Neural progenitor cell (in vitro differentiated cells): ENCODE results near the gene SMYD2. TPM values are rescaled to one million over a fixed set of nuclear protein-coding genes. Genes with fewer than 3 reads are reported as not detected.

Experiments used
- DNase-seq: peaks from one replicate; pipeline ENCODE4 v3.0.0-alpha.2; 2016; ENCODE audit warnings: low spot score
- H2AFZ ChIP-seq: fragments of 200-600 bp; sonication (generic); replicated peaks from 2 replicates; pipeline ENCODE4 v1.6.1; 2016; ENCODE audit warnings: antibody characterized with exemption
- H3F3A ChIP-seq: fragments of 200-600 bp; sonication (generic); 2 replicates; pipeline ENCODE4 v1.6.1; 2016; ENCODE audit warnings: antibody characterized with exemption, low read depth
- H3K27ac ChIP-seq: fragments of 200-600 bp; sonication (generic); 2 replicates; pipeline ENCODE4 v1.5.1; 2016; ENCODE audit warnings: mild to moderate bottlenecking
- H3K27me3 ChIP-seq: fragments of 200-600 bp; sonication (generic); 2 replicates; pipeline ENCODE4 v1.6.1; 2016; ENCODE audit warnings: mild to moderate bottlenecking, moderate library complexity
- H3K36me3 ChIP-seq: fragments of 200-600 bp; sonication (generic); 2 replicates; pipeline ENCODE4 v1.5.1; 2016
- H3K4me1 ChIP-seq: fragments of 200-600 bp; sonication (generic); 2 replicates; pipeline ENCODE4 v1.6.1; 2016; ENCODE audit warnings: mixed run types
- H3K4me2 ChIP-seq: fragments of 200-600 bp; sonication (generic); 2 replicates; pipeline ENCODE4 v1.6.1; 2016
- H3K4me3 ChIP-seq: fragments of 200-600 bp; sonication (generic); 2 replicates; pipeline ENCODE4 v1.5.1; 2016
- H3K79me2 ChIP-seq: fragments of 200-600 bp; sonication (generic); 2 replicates; pipeline ENCODE4 v1.6.1; 2016; ENCODE audit warnings: low read depth
- H3K9ac ChIP-seq: fragments of 200-600 bp; sonication (generic); 2 replicates; pipeline ENCODE4 v1.6.1; 2016
- H3K9me3 ChIP-seq: fragments of 200-600 bp; sonication (generic); 2 replicates; pipeline ENCODE4 v1.5.1; 2016; ENCODE audit warnings: low read depth
- H4K20me1 ChIP-seq: fragments of 200-600 bp; sonication (generic); 2 replicates; pipeline ENCODE4 v1.6.1; 2016; ENCODE audit warnings: low read depth
- H3K27ac Mint-ChIP-seq: 3 replicates; pipeline ENCODE4 v1.8.0; 2021; ENCODE audit warnings: mixed read lengths
- H3K27me3 Mint-ChIP-seq: 2 replicates; pipeline ENCODE4 v1.8.0; 2022; ENCODE audit warnings: low read depth, mild to moderate bottlenecking, inconsistent platforms, moderate library complexity, mixed read lengths; ENCODE audit not compliant: insufficient read depth
- H3K36me3 Mint-ChIP-seq: 3 replicates; pipeline ENCODE4 v1.8.0; 2021; ENCODE audit warnings: mixed read lengths
- H3K4me1 Mint-ChIP-seq: 3 replicates; pipeline ENCODE4 v1.8.0; 2021; ENCODE audit warnings: mixed read lengths
- H3K4me3 Mint-ChIP-seq: 3 replicates; pipeline ENCODE4 v1.8.0; 2021; ENCODE audit warnings: mild to moderate bottlenecking, moderate library complexity, mixed read lengths
- H3K9me3 Mint-ChIP-seq: 3 replicates; pipeline ENCODE4 v1.8.0; 2020; ENCODE audit warnings: mixed read lengths
- CTCF ChIP-seq: fragments of 200-600 bp; sonication (generic); IDR thresholded peaks from 2 replicates; pipeline ENCODE4 v1.5.1; 2017; ENCODE audit warnings: antibody characterized with exemption, mild to moderate bottlenecking
- EZH2 ChIP-seq: fragments of 200-600 bp; sonication (generic); IDR thresholded peaks from 2 replicates; pipeline ENCODE4 v1.6.1; 2017; ENCODE audit warnings: antibody characterized with exemption, mild to moderate bottlenecking, moderate library complexity
- EZH2phosphoT487 ChIP-seq: fragments of 200-600 bp; sonication (generic); IDR thresholded peaks from 2 replicates; pipeline ENCODE4 v1.6.1; 2017; ENCODE audit warnings: antibody characterized with exemption
- total RNA-seq: library from RNA; depleted of rRNA; stranded (reverse); fragments of >200 nt; gene quantifications from 2 replicates; pipeline ENCODE4 v1.2.3, GENCODE V29; 2015; ENCODE audit warnings: low replicate concordance

Gene SMYD2
- total RNA-seq, 1 donor from 2014 or later = 20.5 TPM

GRCh38 chr1:214236477-214236876 lies 44.5 kb upstream of the SMYD2 start:
- H3K27ac Mint-ChIP-seq = no peak overlapping the region
- no peaks in the 10 kb centered on the region for H3K27me3 ChIP-seq
- no peaks in the 10 kb centered on the region for H3K9me3 Mint-ChIP-seq

DNA sequence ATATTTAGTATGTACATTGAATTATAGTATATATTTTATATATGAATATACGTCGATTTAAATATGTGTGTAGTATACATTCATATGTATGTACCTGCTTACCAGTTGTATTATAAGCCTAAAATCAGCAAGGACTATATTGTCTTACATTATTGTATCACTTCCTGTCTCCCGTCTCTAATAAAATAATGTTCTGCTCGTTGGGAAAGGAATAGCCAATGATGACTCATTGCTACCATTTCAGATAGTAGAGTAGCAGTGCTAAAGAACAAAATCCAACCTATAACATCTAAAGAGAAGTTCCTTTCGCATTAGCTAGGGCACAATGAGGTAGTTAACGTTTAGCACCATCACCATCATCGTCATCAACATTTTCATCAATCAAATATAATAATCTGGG lies 39.9 kb upstream of the SMYD2 start:
- Mint-ChIP-seq H3K4me3 (no peak overlapping the region), H3K27ac (no peak overlapping the region), H3K4me1 (peaks cover 7% of the 10 kb centered on the region), H3K36me3 (no peaks in the 10 kb centered on the region), H3K27me3 (peaks cover 2% of the 10 kb centered on the region), H3K9me3 (peaks cover 5% of the 10 kb centered on the region)
- H3K27ac ChIP-seq = no peak overlapping the region
- no peak overlapping the region for H3K4me3 ChIP-seq
- no peak overlapping the region for H3K9ac ChIP-seq
- no peak for DNase-seq
- TF ChIP-seq EZH2 (no peak), CTCF (no peak)
- no peaks in the 10 kb centered on the region for H3K79me2 ChIP-seq
- H3K9me3 ChIP-seq = no peaks in the 10 kb centered on the region
- no peaks in the 10 kb centered on the region for H4K20me1 ChIP-seq
- H3K27me3 ChIP-seq = no peaks in the 10 kb centered on the region
- peaks cover 6% of the 10 kb centered on the region for H3K4me1 ChIP-seq
- no peaks in the 10 kb centered on the region for H3F3A ChIP-seq
- H3K4me2 ChIP-seq = no peak overlapping the region
- H2AFZ ChIP-seq = no peak overlapping the region
- no peaks in the 10 kb centered on the region for H3K36me3 ChIP-seq

More at GRCh38 chr1:214236477-214236876, 44.5 kb upstream of the SMYD2 start:
- Histone ChIP-seq H3F3A (no peaks in the 10 kb centered on the region), H3K9ac (no peak overlapping the region), H3K4me1 (peaks cover 12% of the 10 kb centered on the region), H4K20me1 (no peaks in the 10 kb centered on the region), H3K4me2 (no peak overlapping the region), H3K4me3 (no peak overlapping the region), H3K36me3 (no peaks in the 10 kb centered on the region), H3K27ac (no peak overlapping the region), H3K79me2 (no peaks in the 10 kb centered on the region), H2AFZ (no peak overlapping the region), H3K9me3 (no peaks in the 10 kb centered on the region)
- Mint-ChIP-seq H3K4me3 (no peak overlapping the region), H3K27me3 (peaks cover 2% of the 10 kb centered on the region), H3K4me1 (no peaks in the 10 kb centered on the region), H3K36me3 (no peaks in the 10 kb centered on the region)
- no peak for TF ChIP-seq EZH2phosphoT487
- no peak for TF ChIP-seq CTCF
- no peak for TF ChIP-seq EZH2
- DNase-seq = no peak

DNA sequence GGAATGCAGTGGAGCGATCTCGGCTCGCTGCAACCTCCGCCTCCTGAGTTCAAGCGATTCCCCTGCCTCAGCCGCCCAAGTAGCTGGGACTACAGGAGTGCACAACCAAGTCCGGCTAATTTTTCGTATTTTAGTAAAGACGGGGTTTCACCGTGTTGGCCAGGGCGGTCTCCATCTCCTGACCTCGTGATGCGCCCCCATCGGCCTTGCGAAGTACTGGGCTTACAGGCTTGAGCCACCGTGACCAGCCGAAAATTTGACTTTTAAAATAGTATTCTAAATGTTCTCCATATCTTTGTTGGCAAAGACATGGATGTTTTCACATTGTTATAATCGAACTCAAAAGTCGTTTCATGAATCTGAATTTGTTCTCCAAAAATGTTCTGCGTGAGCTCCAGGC lies 36.7 kb upstream of the SMYD2 start:
- TF ChIP-seq EZH2 (no peak), EZH2phosphoT487 (no peak), CTCF (no peak)
- Histone ChIP-seq H4K20me1 (no peaks in the 10 kb centered on the region), H3K27ac (no peak overlapping the region), H2AFZ (no peak overlapping the region), H3K4me2 (no peak overlapping the region), H3K4me1 (peaks cover 37% of the 10 kb centered on the region), H3K79me2 (no peaks in the 10 kb centered on the region), H3K9me3 (no peaks in the 10 kb centered on the region), H3K4me3 (no peak overlapping the region), H3F3A (peaks cover 12% of the 10 kb centered on the region), H3K36me3 (no peaks in the 10 kb centered on the region), H3K9ac (no peak overlapping the region), H3K27me3 (no peaks in the 10 kb centered on the region)
- H3K27ac Mint-ChIP-seq = no peak overlapping the region
- DNase-seq = no peak
- H3K9me3 Mint-ChIP-seq = peaks cover 5% of the 10 kb centered on the region
- peaks cover 2% of the 10 kb centered on the region for H3K27me3 Mint-ChIP-seq
- H3K36me3 Mint-ChIP-seq = no peaks in the 10 kb centered on the region
- no peak overlapping the region for H3K4me3 Mint-ChIP-seq
- peaks cover 30% of the 10 kb centered on the region for H3K4me1 Mint-ChIP-seq
